HG02798 (cell line): Measurements from ENCODE around the gene R3HDM2.

Source experiments
- ATAC-seq: cut with Tn5 transposase; IDR thresholded peaks from one replicate; pipeline ENCODE4 v1.9.1; 2021; ENCODE audit warnings: mild to moderate bottlenecking; ENCODE audit not compliant: unreplicated experiment, poor library complexity

The R3HDM2 gene

DNA sequence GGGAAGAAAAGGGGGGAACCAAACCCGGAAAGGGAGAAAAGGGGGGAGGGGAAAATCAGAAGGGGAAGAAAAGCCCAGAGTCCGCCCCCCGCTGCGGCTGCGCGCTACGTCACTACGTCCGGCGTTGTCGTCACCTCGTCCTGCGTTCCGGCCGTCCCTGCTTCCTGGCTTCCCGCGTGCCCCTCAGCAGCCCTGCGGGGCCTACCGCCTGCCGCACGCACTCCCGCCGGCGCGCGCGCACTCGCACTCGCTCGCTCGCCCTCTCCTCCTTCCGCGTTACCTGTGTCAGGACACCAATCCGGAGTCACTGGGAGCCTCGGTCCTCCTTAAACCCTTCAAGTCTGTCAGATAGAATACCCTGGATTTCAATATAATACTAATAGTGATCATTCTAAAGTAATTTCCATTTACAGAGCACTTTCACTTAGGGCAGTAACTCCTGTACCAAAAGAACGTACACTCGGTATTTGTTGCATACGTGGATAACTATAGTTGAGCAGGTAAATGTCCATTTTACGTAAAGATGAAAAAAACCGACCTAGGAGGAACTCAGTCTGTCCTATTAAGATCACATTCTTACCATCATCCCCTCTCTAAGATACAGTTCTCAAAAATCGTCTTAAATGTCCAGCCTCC is at the start of gene R3HDM2:
Gene R3HDM2 (minus strand): TSS at position 113 of the 636 bp plus-strand sequence. CDS start 120,615 bp downstream, outside the sequence.
- peak; percentile 96 for ATAC-seq

DNA sequence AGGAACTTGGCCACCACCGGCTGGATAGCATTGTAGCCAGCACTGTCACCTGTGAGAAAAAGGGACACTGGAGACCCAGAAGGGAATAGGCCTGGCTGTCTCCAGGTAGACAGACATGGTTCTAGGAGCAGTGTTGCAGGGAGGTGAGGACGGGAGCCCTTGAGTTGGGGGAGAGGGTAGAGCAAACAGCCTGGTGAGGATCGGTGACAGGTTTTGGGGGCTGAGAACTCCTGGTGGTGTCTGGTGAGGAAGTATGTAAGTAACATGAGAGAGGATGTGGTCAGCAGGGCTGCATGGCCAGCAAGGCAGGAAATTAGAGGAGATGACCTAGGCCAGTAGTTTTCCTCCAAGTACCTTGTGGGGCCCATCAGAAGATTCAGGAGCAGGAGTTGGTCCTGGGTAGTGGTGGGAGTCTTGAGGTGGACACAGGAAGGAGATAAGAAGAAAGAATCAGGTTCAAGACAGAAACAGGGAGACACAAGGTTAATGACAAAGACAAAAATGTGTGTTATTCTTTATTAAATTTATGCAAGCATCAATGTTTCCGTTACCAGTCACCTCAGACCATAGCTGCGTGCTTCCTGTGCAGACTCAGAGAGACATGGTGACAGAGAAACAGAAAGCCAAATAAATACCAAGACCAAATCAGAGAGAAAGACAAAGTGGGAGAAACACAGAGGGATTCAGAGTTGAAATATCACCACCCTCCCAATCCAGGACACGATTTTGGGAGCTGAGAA is 48.7 kb upstream of the R3HDM2 start, which contains the start of gene ARHGAP9:
Gene ARHGAP9 (minus strand): TSS at position 491 of the 740 bp plus-strand sequence. CDS start 460 bp downstream, at position 31.
- ATAC-seq = no peak

DNA sequence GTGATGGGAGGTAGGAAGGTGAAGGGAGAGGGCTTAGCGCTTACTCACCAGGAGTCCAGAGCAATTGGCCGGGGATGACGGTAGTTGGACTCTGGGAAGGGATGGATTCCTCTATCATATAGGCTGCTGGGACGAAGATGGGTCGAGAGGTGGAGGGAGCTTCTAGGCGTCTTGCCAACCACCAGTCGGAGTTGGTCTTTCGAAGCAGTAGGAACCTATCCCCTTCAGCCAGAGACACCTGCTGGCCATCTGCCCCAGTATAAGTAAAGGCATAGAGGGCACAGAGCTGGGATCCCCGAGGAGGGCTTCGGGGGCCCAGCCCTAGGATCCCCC is 48.2 kb upstream of the R3HDM2 start:
- ATAC-seq = no peak

DNA sequence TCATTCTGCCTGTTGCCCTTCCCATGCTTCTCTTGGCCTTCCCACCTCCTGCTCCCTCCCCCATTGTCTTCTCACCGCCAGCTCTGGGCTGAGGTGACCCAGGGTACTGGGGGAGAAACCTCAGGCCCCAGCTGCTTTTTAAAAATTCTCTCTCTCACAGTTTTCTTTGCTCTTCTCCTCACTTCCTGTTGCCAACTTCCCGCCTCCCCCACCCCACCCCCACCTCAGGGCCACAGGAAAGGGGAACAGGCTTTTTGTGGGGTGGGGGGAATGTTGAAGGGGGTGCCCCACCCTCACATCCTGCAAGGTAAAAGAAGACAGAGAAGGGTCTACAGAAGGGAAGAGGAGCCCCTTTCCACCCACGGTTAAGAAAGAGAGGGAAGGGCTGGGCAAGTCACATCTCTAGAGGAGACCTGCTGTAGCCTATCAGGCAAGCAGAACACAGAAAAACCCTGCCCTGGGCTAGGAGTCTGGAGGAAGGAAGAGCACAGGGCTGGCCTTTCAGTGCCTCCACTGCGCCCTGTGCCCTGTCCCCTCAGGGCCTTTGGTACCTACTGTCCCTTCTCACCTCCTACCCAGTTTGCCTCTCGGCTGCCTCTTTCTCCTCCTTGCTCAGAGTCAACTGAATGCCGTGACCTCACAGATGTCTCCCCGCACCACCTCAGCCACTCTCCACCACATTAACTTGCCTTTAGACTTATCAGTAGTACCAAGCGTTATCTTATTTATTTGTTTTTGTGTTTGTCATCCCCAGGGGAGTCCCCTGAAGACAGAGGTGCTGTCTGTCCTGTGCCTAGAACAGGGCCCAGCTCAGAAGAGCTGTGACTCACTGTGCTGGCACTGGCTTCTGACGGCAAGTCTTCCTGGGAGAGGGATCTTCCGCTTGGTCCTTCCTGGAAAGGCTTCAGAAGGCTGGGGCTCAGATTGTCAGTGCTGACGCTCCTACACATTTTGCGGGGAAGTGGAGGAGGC is 47.2 kb upstream of the R3HDM2 start:
- ATAC-seq = peak; percentile 53

DNA sequence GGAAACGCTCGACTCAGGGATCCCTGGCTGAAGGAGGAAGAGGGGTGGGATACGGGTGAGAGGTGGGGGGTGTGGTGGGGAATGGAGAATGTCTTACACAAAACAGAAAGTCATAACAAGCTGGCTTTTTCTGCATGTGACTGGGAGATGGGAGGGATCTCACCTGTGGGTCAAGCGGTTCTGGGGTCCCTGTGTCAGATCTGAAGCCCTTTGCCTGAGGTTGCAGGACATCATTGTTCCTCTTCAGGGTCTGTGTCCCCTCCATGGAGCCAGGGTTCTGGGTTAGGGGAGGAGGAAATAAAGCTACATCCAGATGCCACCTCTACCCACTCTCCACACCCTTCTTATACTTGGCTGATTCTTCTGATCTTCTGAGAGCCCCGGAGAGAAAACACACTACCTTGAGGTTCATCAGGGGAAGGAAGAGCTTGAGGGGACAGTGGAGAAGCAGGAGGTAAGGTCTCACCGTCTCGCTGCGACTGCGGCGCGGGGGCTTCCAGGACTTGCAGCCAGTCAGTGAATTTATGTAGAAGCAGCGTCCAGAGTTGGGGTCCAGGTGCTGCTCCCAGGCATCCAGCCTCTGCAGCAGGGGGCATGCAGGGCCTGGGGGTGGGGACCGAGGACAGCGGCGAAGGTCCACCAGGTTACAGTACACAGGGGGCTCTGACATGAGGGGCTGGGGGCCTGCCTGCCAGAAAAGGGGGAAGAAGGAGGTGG is 46.3 kb upstream of the R3HDM2 start:
- ATAC-seq = no peak

DNA sequence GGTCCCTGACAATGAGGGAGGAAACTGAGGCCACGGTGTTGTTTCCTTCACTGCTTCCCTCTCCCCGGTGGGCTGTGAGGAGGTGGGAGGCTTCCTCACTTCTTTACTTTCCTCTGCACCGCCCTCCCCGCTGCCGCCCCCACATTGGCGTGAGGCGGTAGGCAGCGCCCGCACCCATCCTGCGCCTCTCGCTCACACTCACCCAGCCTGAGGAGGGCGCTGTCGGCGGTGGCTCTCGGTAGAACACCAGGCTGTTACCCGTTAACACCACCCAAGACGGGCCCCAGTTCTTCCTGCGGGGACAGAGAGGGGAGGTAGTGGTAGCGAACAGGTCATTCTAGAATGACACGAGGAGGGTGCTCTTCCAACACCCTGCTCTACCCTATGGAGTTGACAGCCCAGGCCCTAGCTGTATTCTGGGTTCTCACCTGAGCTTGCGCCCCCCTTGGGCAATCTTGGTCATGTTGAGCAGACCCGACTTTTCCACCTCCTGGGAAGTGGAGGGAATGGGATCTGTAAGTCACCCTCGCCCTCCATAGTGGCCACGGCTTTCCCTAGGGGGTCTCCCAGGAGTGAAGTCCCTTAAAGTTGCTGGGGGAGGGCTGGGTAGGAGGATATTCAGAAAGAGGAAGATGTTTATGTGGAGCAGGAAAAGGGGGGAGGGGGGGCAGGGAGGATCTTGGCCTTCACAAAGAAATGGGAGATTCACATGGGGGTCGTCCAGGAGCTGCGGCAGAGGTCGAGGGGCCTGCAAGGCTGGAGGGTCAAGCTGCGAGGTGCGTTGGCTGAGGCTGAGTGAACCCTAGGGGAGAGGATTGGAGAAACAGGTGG is 45.5 kb upstream of the R3HDM2 start:
- no peak for ATAC-seq

DNA sequence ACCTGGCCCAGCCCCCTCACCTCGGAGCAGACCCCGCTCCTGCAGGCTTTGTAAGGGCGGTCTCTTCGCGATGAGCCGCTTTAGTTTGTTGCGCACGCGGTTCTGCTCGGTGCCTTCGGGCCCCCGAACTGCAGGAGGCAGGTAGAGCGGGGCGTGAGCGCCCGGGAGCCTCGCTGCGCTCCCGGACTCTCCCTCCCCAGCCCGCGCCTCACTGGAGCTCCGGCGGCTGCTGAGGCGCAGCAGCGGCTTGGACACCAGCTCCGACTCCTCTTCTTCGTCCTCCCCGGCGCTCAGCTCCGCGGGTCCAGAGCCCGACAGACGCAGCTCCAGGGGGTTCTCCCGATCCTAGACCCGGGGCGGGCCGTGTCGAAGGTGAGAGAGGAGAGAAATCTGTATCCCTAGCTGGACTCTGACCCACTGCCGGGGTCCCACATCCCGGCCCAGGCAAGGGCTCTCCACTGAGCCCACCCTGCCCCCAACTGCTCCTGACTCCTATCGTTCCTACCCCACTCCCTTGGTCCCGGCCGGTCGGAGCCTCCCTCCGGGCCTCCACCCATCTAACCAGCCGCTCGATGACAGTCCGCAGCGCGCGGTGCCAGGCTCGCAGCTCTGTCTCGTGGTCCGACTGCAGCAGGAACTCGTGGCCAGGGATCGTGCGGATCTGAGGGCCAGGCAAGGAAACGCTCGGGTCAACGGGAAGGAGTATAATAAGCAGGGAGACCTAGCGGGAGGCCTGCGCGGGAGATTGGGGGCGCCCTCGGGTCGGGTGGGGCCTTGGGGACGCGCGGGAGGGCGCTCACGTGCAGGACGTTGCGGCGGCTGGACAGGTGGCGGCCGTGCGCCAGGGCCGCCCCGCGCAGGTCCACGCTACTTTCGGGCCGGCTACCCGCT is 44.7 kb upstream of the R3HDM2 start:
- no peak for ATAC-seq

DNA sequence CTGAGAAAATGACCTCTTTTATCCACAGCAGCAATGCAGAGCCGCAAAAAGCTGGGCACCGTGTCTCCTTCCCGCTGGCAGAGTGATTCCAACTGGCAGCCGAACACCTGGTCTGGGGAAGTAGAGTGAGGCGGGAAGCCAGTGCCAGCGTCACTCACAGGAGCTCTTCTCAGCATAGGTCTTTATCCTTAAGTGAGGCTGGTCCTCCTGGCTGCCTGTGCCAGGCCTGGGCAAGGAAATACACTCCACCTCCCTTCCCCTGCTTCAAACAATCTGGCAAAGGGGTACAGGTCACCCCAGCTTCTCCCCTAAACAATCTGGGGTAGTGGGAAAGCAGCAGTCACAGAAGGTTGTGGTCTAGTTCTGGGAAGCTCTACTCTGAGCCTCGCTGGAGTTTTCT is 44.0 kb upstream of the R3HDM2 start:
- ATAC-seq = no peak

DNA sequence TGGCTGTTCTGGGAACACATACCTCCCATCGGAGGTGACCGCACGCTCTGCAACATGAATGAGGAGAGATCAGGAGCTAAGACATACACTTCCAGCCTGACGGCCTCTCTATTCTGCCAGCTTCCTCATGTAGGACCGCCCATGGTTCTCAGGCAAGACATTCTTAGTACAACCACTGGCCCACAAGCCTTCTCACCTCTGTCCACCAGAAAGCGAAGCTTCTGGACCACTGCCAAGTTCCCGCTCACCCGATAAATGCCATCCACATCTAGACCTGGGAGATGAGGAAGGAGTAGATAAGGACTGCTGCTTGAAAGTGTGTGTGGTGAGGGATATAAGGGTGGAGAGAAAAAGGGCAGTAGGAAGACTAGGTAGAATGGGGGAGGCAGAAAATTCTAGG is 43.6 kb upstream of the R3HDM2 start:
- no peak for ATAC-seq

DNA sequence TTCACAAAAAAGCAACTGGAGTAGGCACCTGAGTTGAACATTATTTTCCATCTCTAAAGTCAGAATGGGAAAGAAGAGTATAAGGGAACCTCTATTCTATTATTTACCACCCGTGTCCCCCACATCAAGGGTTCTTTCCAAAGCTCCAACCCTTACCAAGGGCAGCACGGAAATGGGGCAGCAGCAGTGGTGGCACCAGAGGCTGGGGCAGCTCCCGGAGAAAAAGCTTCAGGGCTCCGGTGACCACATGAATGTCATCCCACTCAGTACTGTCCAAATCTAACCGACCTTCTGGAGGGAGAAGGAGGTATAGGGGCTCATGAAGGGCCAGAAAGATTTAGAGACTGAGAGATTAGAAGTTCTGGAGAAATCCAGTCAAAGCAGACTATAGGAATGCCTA is 43.0 kb upstream of the R3HDM2 start:
- no peak for ATAC-seq

DNA sequence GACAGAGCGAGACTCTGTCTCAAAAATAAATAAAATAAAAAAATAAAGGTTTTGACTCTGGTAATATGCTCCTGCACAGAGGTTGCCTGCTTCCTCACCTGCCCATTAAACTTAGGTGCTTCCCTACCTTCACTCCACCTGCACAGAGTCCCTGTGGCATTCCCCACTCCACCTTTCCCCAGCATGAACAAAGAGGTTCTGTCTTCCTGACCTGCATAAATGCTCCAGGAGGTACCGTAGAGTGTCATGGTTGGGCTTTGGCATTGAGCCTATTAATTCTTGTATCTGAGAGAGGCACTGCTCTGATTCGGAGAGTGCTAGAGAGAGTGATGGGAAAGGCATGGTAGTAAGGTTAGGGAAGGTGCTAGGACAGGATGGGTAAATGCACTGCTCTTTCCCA is 42.5 kb upstream of the R3HDM2 start:
- ATAC-seq = no peak

DNA sequence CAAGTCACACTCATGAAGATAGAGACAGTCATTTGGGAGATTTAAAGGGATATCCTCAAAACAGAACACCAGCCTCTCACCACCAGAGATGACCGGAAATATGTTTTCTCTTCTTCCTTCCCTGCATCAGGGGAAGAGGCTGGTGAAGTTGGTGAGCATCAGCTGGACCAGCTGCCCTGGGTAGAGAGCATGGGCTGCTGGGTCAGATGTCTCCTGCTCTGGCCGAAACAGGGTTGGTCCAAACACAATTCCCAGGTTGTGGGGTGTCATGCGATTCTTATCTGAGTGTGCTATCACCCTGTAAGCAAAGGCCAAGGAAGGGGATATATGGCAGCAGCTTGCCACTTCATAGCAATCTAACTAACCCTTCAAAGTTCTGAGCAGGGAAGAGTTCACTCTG is 41.5 kb upstream of the R3HDM2 start:
- no peak for ATAC-seq

DNA sequence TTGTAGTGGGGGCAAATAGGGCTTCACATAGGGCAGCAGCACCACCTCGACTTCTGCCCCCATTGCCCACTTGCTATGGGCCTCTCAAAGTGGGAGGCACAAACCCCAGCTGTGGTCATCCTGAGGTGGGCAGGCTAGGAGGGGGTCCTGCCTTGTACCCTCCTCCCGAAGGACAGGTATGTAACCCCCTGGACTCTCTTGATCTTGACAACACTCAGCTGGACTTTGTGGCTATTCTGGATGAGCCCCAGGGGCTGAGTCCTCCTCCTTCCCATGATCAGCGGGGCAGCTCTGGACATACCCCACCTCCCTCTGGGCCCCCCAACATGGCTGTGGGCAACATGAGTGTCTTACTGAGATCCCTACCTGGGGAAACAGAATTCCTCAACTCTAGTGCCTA is 40.8 kb upstream of the R3HDM2 start:
- ATAC-seq = no peak

DNA sequence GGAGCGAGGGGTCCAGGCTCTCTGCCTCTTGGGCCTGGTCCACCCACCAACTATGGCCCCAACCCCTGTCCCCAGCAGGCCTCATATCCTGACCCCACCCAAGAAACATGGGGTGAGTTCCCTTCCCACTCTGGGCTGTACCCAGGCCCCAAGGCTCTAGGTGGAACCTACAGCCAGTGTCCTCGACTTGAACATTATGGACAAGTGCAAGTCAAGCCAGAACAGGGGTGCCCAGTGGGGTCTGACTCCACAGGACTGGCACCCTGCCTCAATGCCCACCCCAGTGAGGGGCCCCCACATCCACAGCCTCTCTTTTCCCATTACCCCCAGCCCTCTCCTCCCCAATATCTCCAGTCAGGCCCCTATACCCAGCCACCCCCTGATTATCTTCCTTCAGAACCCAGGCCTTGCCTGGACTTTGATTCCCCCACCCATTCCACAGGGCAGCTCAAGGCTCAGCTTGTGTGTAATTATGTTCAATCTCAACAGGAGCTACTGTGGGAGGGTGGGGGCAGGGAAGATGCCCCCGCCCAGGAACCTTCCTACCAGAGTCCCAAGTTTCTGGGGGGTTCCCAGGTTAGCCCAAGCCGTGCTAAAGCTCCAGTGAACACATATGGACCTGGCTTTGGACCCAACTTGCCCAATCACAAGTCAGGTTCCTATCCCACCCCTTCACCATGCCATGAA is 40.3 kb upstream of the R3HDM2 start:
- no peak for ATAC-seq

DNA sequence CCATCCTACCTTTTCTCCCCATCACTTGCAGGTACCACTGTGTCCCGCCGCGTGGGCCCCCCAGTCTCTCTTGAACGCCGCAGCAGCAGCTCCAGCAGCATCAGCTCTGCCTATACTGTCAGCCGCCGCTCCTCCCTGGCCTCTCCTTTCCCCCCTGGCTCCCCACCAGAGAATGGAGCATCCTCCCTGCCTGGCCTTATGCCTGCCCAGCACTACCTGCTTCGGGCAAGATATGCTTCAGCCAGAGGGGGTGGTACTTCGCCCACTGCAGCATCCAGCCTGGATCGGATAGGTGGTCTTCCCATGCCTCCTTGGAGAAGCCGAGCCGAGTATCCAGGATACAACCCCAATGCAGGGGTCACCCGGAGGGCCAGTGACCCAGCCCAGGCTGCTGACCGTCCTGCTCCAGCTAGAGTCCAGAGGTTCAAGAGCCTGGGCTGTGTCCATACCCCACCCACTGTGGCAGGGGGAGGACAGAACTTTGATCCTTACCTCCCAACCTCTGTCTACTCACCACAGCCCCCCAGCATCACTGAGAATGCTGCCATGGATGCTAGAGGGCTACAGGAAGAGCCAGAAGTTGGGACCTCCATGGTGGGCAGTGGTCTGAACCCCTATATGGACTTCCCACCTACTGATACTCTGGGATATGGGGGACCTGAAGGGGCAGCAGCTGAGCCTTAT is 39.6 kb upstream of the R3HDM2 start:
- ATAC-seq = no peak

DNA sequence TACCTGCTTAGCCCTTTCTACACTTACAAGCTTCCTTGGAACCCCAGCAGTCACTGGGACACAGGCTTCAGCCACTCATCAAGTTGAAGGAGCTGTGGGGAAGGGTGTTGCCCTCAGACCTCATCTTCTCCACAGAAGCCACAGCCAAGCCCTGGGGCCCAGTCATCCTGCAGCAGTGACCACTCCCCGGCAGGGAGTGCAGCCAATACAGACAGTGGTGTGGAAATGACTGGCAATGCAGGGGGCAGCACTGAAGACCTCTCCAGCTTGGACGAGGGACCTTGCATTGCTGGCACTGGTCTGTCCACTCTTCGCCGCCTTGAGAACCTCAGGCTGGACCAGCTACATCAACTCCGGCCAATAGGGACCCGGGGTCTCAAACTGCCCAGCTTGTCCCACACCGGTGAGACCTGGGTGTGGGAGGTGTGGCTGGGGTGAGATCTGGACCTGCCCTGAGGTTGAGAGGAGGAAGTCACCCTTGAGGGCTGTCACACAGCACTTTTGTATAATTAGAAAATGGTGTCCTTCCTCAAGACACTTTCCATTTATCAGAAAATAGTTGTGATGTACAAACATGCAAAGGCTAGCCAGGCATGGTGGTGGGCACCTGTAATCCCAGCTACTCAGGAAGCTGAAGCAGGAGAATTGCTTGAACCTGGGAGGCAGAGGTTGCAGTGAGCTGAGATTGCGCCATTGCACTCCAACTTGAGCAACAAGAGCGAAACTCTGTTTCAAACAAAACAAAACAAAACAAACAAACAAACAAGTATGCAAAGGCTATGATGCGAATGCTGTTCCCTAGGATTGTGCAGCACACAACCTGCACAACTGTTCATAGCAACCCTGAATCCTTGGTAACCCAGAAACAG is 38.7 kb upstream of the R3HDM2 start:
- no peak for ATAC-seq
